ENCODE data around the gene GPR35.

GPR35 gene

DNA sequence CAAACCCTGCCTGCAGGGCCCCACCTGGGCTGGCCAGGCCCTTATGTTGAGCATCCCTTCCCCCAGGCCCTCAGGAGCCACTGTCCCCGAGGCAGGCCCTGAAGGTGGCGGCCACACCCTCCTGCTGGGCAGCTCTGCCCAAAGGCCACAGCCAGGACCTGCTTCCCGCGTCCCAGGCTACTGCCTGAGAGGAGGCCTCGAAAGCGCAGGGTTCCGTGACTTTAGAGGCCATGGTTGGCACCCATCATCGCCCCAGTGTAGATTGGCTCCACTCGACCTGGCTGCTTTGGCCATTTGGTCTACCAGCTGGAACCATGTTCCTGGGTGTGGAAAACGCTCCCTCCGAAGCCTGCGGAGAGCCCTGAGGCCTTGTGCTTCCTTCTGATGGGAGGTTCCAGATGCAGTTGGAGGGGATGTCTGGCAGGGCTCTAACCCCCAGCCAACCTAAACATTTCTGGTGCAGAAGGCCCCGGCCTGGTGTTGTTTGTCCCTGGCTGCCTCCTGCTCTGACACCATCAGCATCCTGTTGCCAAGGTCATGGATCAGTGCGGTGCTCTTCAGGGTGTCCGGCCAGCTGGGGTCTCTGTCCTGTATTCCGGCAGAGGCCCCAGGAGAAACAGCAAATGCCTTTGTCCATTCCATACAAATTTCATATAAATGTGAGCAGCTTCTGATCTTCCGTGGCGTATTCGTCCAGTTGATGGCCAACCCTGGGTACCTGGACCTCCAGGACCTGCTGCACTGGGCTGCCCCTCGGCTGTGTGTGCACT lies 24.0 kb upstream of the GPR35 start:
- ATAC-seq, result no peak
- TF ChIP-seq OSR1 (CRISPR knock-in tag; IDR thresholded peaks at IDR 0.05) (no peak), ZC3H10 (CRISPR knock-in tag; IDR thresholded peaks at IDR 0.05) (no peak), ZNF70 (CRISPR knock-in tag; IDR thresholded peaks at IDR 0.05) (no peak), ISL1 (CRISPR knock-in tag; IDR thresholded peaks at IDR 0.05) (no peak), ESRRG (CRISPR knock-in tag; IDR thresholded peaks at IDR 0.05) (no peak), ZNF565 (CRISPR knock-in tag; conservative IDR thresholded peaks at IDR 0.05; ENCODE audit: low read depth) (no peak), CSDC2 (CRISPR knock-in tag; IDR thresholded peaks at IDR 0.05) (no peak)
- TF ChIP-seq, protein P1, sequence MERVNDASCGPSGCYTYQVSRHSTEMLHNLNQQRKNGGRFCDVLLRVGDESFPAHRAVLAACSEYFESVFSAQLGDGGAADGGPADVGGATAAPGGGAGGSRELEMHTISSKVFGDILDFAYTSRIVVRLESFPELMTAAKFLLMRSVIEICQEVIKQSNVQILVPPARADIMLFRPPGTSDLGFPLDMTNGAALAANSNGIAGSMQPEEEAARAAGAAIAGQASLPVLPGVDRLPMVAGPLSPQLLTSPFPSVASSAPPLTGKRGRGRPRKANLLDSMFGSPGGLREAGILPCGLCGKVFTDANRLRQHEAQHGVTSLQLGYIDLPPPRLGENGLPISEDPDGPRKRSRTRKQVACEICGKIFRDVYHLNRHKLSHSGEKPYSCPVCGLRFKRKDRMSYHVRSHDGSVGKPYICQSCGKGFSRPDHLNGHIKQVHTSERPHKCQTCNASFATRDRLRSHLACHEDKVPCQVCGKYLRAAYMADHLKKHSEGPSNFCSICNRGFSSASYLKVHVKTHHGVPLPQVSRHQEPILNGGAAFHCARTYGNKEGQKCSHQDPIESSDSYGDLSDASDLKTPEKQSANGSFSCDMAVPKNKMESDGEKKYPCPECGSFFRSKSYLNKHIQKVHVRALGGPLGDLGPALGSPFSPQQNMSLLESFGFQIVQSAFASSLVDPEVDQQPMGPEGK (CRISPR knock-in tag; IDR thresholded peaks at IDR 0.05; ENCODE audit: borderline replicate concordance), result no peak
- TF ChIP-seq, protein P2, sequence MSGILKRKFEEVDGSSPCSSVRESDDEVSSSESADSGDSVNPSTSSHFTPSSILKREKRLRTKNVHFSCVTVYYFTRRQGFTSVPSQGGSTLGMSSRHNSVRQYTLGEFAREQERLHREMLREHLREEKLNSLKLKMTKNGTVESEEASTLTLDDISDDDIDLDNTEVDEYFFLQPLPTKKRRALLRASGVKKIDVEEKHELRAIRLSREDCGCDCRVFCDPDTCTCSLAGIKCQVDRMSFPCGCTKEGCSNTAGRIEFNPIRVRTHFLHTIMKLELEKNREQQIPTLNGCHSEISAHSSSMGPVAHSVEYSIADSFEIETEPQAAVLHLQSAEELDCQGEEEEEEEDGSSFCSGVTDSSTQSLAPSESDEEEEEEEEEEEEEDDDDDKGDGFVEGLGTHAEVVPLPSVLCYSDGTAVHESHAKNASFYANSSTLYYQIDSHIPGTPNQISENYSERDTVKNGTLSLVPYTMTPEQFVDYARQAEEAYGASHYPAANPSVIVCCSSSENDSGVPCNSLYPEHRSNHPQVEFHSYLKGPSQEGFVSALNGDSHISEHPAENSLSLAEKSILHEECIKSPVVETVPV (CRISPR knock-in tag; IDR thresholded peaks at IDR 0.05), result no peak

DNA sequence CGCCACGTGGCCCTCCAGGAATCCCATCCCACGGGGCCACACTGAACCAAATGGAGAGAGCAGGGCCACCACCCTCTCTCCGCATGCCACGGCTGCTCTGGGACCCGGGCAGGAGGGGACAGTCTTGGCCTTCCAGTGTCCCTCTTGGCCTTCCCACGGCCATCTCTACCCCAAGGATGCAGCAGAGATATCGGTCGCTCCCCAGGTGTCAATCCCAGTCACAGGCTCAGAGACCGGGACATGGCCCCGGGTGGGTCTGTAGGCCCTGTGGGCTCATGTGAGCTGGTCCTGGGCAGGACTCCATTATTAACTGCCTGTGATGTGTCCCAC lies 23.5 kb upstream of the GPR35 start:
- no peak for ATAC-seq
- no peak for TF ChIP-seq ESRRG (CRISPR knock-in tag; IDR thresholded peaks at IDR 0.05)
- TF ChIP-seq, protein P2 (CRISPR knock-in tag; IDR thresholded peaks at IDR 0.05), result no peak
- no peak for TF ChIP-seq RARB (CRISPR knock-in tag; IDR thresholded peaks at IDR 0.05)
- TF ChIP-seq SNAI2 (CRISPR knock-in tag; IDR thresholded peaks at IDR 0.05), result no peak
- TF ChIP-seq, protein P3, sequence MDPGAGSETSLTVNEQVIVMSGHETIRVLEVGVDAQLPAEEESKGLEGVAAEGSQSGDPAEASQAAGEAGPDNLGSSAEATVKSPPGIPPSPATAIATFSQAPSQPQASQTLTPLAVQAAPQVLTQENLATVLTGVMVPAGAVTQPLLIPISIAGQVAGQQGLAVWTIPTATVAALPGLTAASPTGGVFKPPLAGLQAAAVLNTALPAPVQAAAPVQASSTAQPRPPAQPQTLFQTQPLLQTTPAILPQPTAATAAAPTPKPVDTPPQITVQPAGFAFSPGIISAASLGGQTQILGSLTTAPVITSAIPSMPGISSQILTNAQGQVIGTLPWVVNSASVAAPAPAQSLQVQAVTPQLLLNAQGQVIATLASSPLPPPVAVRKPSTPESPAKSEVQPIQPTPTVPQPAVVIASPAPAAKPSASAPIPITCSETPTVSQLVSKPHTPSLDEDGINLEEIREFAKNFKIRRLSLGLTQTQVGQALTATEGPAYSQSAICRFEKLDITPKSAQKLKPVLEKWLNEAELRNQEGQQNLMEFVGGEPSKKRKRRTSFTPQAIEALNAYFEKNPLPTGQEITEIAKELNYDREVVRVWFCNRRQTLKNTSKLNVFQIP (CRISPR knock-in tag; IDR thresholded peaks at IDR 0.05; ENCODE audit: borderline replicate concordance, low read depth), result no peak
- TF ChIP-seq CSDC2 (CRISPR knock-in tag; IDR thresholded peaks at IDR 0.05), result no peak

DNA sequence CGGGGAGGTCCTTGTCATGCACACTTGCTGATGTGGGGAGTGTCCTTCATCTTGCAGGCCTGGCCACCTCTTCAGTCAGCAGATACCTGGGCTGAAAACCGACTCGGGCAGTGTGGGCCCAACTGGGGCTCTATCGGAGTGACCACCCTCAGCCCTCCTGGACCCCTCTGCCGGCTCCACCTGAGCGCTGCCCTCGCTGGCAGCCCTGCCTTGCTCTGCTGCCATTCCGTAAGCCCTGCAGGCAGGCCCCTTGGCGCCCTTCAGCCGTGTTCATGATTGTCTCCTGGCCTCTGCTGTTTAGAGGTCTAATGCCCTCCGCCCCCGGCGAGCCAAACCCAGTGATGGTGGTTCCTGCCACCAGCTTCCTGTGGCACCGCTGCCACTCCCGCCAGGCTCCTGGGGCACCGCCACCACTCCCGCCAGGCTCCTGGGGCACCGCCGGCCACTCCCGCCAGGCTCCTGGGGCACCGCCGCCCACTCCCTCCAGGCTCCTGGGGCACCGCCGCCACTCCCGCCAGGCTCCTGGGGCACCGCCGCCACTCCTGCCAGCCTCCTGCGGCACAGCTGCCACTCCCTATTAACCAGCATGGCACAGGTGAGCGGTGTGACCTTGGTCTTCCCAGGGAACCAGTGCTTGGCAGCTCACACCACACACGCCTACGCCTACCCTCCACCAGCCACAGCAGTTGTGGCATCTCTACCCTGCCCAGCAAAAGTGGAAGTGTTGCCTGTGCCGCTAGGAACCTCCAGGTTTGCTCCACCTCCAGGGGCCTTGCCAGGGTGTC lies 22.8 kb upstream of the GPR35 start:
- no peak for TF ChIP-seq ZNF565 (CRISPR knock-in tag; conservative IDR thresholded peaks at IDR 0.05; ENCODE audit: low read depth)
- TF ChIP-seq, protein P4, sequence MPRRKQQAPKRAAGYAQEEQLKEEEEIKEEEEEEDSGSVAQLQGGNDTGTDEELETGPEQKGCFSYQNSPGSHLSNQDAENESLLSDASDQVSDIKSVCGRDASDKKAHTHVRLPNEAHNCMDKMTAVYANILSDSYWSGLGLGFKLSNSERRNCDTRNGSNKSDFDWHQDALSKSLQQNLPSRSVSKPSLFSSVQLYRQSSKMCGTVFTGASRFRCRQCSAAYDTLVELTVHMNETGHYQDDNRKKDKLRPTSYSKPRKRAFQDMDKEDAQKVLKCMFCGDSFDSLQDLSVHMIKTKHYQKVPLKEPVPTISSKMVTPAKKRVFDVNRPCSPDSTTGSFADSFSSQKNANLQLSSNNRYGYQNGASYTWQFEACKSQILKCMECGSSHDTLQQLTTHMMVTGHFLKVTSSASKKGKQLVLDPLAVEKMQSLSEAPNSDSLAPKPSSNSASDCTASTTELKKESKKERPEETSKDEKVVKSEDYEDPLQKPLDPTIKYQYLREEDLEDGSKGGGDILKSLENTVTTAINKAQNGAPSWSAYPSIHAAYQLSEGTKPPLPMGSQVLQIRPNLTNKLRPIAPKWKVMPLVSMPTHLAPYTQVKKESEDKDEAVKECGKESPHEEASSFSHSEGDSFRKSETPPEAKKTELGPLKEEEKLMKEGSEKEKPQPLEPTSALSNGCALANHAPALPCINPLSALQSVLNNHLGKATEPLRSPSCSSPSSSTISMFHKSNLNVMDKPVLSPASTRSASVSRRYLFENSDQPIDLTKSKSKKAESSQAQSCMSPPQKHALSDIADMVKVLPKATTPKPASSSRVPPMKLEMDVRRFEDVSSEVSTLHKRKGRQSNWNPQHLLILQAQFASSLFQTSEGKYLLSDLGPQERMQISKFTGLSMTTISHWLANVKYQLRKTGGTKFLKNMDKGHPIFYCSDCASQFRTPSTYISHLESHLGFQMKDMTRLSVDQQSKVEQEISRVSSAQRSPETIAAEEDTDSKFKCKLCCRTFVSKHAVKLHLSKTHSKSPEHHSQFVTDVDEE (CRISPR knock-in tag; IDR thresholded peaks at IDR 0.05), result no peak
- TF ChIP-seq, protein P5, sequence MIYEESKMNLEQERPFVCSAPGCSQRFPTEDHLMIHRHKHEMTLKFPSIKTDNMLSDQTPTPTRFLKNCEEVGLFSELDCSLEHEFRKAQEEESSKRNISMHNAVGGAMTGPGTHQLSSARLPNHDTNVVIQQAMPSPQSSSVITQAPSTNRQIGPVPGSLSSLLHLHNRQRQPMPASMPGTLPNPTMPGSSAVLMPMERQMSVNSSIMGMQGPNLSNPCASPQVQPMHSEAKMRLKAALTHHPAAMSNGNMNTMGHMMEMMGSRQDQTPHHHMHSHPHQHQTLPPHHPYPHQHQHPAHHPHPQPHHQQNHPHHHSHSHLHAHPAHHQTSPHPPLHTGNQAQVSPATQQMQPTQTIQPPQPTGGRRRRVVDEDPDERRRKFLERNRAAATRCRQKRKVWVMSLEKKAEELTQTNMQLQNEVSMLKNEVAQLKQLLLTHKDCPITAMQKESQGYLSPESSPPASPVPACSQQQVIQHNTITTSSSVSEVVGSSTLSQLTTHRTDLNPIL (CRISPR knock-in tag; IDR thresholded peaks at IDR 0.05; ENCODE audit: low read depth), result no peak
- no peak for TF ChIP-seq ISL1 (CRISPR knock-in tag; IDR thresholded peaks at IDR 0.05)
- TF ChIP-seq PPARA (CRISPR knock-in tag; IDR thresholded peaks at IDR 0.05; ENCODE audit: borderline replicate concordance), result no peak
- no peak for TF ChIP-seq RARB (CRISPR knock-in tag; IDR thresholded peaks at IDR 0.05)
- no peak for TF ChIP-seq TOX (CRISPR knock-in tag; IDR thresholded peaks at IDR 0.05; ENCODE audit: borderline replicate concordance)
- no peak for TF ChIP-seq ZC3H10 (CRISPR knock-in tag; IDR thresholded peaks at IDR 0.05)
- TF ChIP-seq ZNF70 (CRISPR knock-in tag; IDR thresholded peaks at IDR 0.05), result no peak
- no peak for TF ChIP-seq ARNTL (CRISPR knock-in tag; IDR thresholded peaks at IDR 0.05; ENCODE audit: borderline replicate concordance, low read depth)
- no peak for TF ChIP-seq ZNF8 (CRISPR knock-in tag; IDR thresholded peaks at IDR 0.05)
- no peak for TF ChIP-seq ESRRG (CRISPR knock-in tag; IDR thresholded peaks at IDR 0.05)
- TF ChIP-seq, protein P2 (CRISPR knock-in tag; IDR thresholded peaks at IDR 0.05), result no peak
- TF ChIP-seq ZFP30 (CRISPR knock-in tag; IDR thresholded peaks at IDR 0.05), result no peak
- no peak for ATAC-seq
